GM23338 (cell line): ENCODE measurements around the gene GJC1. TPM values are rescaled to one million over a fixed set of nuclear protein-coding genes. Genes with fewer than 3 reads are reported as not detected.

Source experiments
- ATAC-seq: fragments of 200-7000 bp; cut with Tn5 transposase; 3 replicates; pipeline ENCODE4 v1.9.1; 2020
- DNase-seq: peaks from one replicate; pipeline ENCODE4 v3.0.0-alpha.2; 2015; ENCODE audit warnings: low spot score
- H2AFZ ChIP-seq: fragments of 200-600 bp; sonication (generic); 2 replicates; pipeline ENCODE4 v1.8.0; 2016; ENCODE audit warnings: antibody characterized with exemption, mild to moderate bottlenecking, moderate library complexity
- H3F3A ChIP-seq: fragments of 200-600 bp; sonication (generic); replicated peaks from 2 replicates; pipeline ENCODE4 v1.8.0; 2017; ENCODE audit warnings: antibody characterized with exemption, mixed run types, low read depth
- H3K27ac ChIP-seq: fragments of 200-600 bp; sonication (generic); 2 replicates; pipeline ENCODE4 v1.6.1; 2016; ENCODE audit warnings: low read depth
- H3K27me3 ChIP-seq: fragments of 200-600 bp; sonication (generic); 2 replicates; pipeline ENCODE4 v1.8.0; 2016; ENCODE audit warnings: mild to moderate bottlenecking, mixed run types, moderate library complexity; ENCODE audit not compliant: insufficient read depth
- H3K36me3 ChIP-seq: fragments of 200-600 bp; sonication (generic); 2 replicates; pipeline ENCODE4 v1.8.0; 2016; ENCODE audit warnings: mild to moderate bottlenecking; ENCODE audit not compliant: insufficient read depth
- H3K4me1 ChIP-seq: fragments of 200-600 bp; sonication (generic); 2 replicates; pipeline ENCODE4 v1.8.0; 2016; ENCODE audit warnings: mild to moderate bottlenecking, moderate library complexity; ENCODE audit not compliant: insufficient read depth
- H3K4me2 ChIP-seq: fragments of 200-600 bp; sonication (generic); 2 replicates; pipeline ENCODE4 v1.7.1; 2017; ENCODE audit warnings: mixed run types
- H3K4me3 ChIP-seq: fragments of 200-600 bp; sonication (generic); 2 replicates; pipeline ENCODE4 v1.6.1; 2016; ENCODE audit warnings: mixed run types
- H3K79me2 ChIP-seq: fragments of 200-600 bp; sonication (generic); replicated peaks from 2 replicates; pipeline ENCODE4 v1.8.0; 2017; ENCODE audit warnings: mild to moderate bottlenecking; ENCODE audit not compliant: insufficient read depth
- H3K9me2 ChIP-seq: fragments of 200-600 bp; sonication (generic); 2 replicates; pipeline ENCODE4 v1.8.0; 2017; ENCODE audit not compliant: insufficient read depth
- H4K20me1 ChIP-seq: fragments of 200-600 bp; sonication (generic); replicated peaks from 2 replicates; pipeline ENCODE4 v1.8.0; 2017; ENCODE audit warnings: mild to moderate bottlenecking; ENCODE audit not compliant: insufficient read depth
- H3K27ac Mint-ChIP-seq: 2 replicates; pipeline ENCODE4 v1.8.0; 2020; ENCODE audit warnings: inconsistent platforms, mild to moderate bottlenecking, moderate library complexity, mixed read lengths
- H3K27me3 Mint-ChIP-seq: 3 replicates; pipeline ENCODE4 v1.8.0; 2022; ENCODE audit warnings: low read depth, mild to moderate bottlenecking, moderate library complexity, mixed read lengths, inconsistent platforms; ENCODE audit not compliant: insufficient read depth, poor library complexity
- H3K36me3 Mint-ChIP-seq: 3 replicates; pipeline ENCODE4 v1.8.0; 2021; ENCODE audit warnings: low read depth, mild to moderate bottlenecking, inconsistent platforms, moderate library complexity, mixed read lengths
- H3K4me1 Mint-ChIP-seq: 3 replicates; pipeline ENCODE4 v1.8.0; 2020; ENCODE audit warnings: mild to moderate bottlenecking, inconsistent platforms, mixed read lengths
- H3K4me3 Mint-ChIP-seq: 3 replicates; pipeline ENCODE4 v1.8.0; 2021; ENCODE audit warnings: moderate library complexity, mild to moderate bottlenecking, inconsistent platforms, mixed read lengths
- H3K9me3 Mint-ChIP-seq: 3 replicates; pipeline ENCODE4 v1.8.0; 2020; ENCODE audit warnings: moderate library complexity, mild to moderate bottlenecking, inconsistent platforms, mixed read lengths
- CTCF ChIP-seq, 2 experiments: fragments of 200-600 bp in 1 of 2; sonication (generic) in 1 of 2; conservative IDR thresholded peaks; 2 replicates each; pipeline versions ENCODE4 v1.5.1 to v1.6.1; 2016 to 2017; ENCODE audit warnings: antibody characterized with exemption in 2 of 2, low read depth in 2 of 2, mild to moderate bottlenecking in 2 of 2, moderate library complexity in 1 of 2
- ETS1 ChIP-seq: IDR thresholded peaks from 2 replicates; pipeline ENCODE4 v1.6.1; 2016; ENCODE audit warnings: antibody characterized with exemption
- EZH2 ChIP-seq: fragments of 200-600 bp; sonication (generic); IDR thresholded peaks from one replicate; pipeline ENCODE4 v1.8.0; 2017; ENCODE audit warnings: antibody characterized with exemption, mild to moderate bottlenecking, low read depth; ENCODE audit not compliant: unreplicated experiment
- EZH2phosphoT487 ChIP-seq: fragments of 200-600 bp; sonication (generic); IDR thresholded peaks from one replicate; pipeline ENCODE4 v1.8.1; 2018; ENCODE audit warnings: antibody characterized with exemption; ENCODE audit not compliant: unreplicated experiment
- JUNB ChIP-seq: IDR thresholded peaks from one replicate; pipeline ENCODE4 v1.6.1; 2016; ENCODE audit warnings: antibody characterized with exemption; ENCODE audit not compliant: unreplicated experiment
- POLR2AphosphoS5 ChIP-seq: IDR thresholded peaks from 2 replicates; pipeline ENCODE4 v1.6.1; 2016; ENCODE audit warnings: antibody characterized with exemption, low read depth
- REST ChIP-seq: IDR thresholded peaks from one replicate; pipeline ENCODE4 v1.6.1; 2018; ENCODE audit warnings: antibody characterized with exemption; ENCODE audit not compliant: unreplicated experiment
- STAT1 ChIP-seq: IDR thresholded peaks from one replicate; pipeline ENCODE4 v1.6.1; 2016; ENCODE audit warnings: antibody characterized with exemption; ENCODE audit not compliant: unreplicated experiment
- ZNF114 ChIP-seq: fragments of 250-450 bp; sonication (Bioruptor Pico); IDR thresholded peaks from 2 replicates; pipeline ENCODE4 v1.5.0; 2020; ENCODE audit warnings: mild to moderate bottlenecking, moderate library complexity
- ZNF331 ChIP-seq: fragments of 250-450 bp; sonication (Bioruptor Pico); IDR thresholded peaks from 2 replicates; pipeline ENCODE4 v1.5.0; 2020; ENCODE audit warnings: low read depth, mild to moderate bottlenecking, moderate library complexity
- ZNF462 ChIP-seq: fragments of 250-450 bp; sonication (Bioruptor Pico); IDR thresholded peaks from 2 replicates; pipeline ENCODE4 v1.5.0; 2020; ENCODE audit warnings: mild to moderate bottlenecking, moderate library complexity
- polyA plus RNA-seq: library from polyadenylated mRNA; unstranded; fragments of >200 nt; fragmentation: Nextera tagmentation; extraction: Ambion mirVana; gene quantifications from 2 replicates; pipeline ENCODE4 v1.2.1, GENCODE V29; 2016
- total RNA-seq: library from RNA; depleted of rRNA; stranded (reverse); fragments of >200 nt; shearing (Covaris generic); gene quantifications from 2 replicates; pipeline ENCODE4 v1.2.3, GENCODE V29; 2014

GJC1 gene
- total and polyA plus RNA-seq, 2 experiments from 2014 or later, result 34.7 to 99.2 TPM

GRCh38 chr17:44797802-44798201, 32.3 kb downstream of the GJC1 start (continued):
- TF ChIP-seq ZNF114 (CRISPR knock-in tag), result no peak

GRCh38 chr17:44796731-44797130, 33.4 kb downstream of the GJC1 start:
- Histone ChIP-seq H3K79me2 (0 out of 2 replicates have a peak, but pooled peaks cover 10% of the 10 kb centered on the region), H4K20me1 (peaks cover 7% of the 10 kb centered on the region), H3K27ac (no peak overlapping the region), H3K9me2 (no peaks in the 10 kb centered on the region), H3K36me3 (peaks cover 7% of the 10 kb centered on the region), H2AFZ (no peak overlapping the region), H3K4me3 (no peak overlapping the region), H3K4me2 (no peak overlapping the region), H3F3A (peaks cover 27% of the 10 kb centered on the region; the same call in 1 of the 2 replicates), H3K4me1 (peaks cover 25% of the 10 kb centered on the region), H3K27me3 (no peaks in the 10 kb centered on the region)
- Mint-ChIP-seq H3K27ac (no peak overlapping the region), H3K36me3 (peaks cover 36% of the 10 kb centered on the region), H3K9me3 (no peaks in the 10 kb centered on the region), H3K4me3 (no peak overlapping the region), H3K4me1 (peaks cover 35% of the 10 kb centered on the region), H3K27me3 (peaks cover 8% of the 10 kb centered on the region)
- no peak for ATAC-seq
- no peak for DNase-seq
- TF ChIP-seq EZH2phosphoT487 (no peak), POLR2AphosphoS5 (no peak), ETS1 (no peak), JUNB (no peak), EZH2 (no peak), ZNF114 (CRISPR knock-in tag) (no peak), REST (no peak), ZNF331 (CRISPR knock-in tag) (no peak), CTCF (conservative IDR thresholded peaks at IDR 0.05; ENCODE audit: low read depth in 2 of 2) (no peak), ZNF462 (CRISPR knock-in tag) (no peak), STAT1 (no peak)
